SK-N-SH (cell line): ENCODE results near the gene MT2A. TPM values are rescaled to one million over a fixed set of nuclear protein-coding genes. Genes with fewer than 3 reads are reported as not detected.

Experiments
- CTCF ChIA-PET: fragments of 300-600, 350-600 bp; formaldehyde crosslinking; extraction: SDS; loops from one replicate; lab custom pipeline; 2021; lab: Yijun Ruan, JAX
- POLR2A ChIA-PET: fragments of 350-600 bp; sonication (Branson Sonifier 250); formaldehyde crosslinking; extraction: SDS; loops from one replicate; lab custom pipeline; 2020; ENCODE audit warnings: antibody characterized with exemption, inconsistent platforms; lab: Yijun Ruan, JAX
- DNase-seq: peaks from one replicate; pipeline ENCODE4 v3.0.0; 2012
- H2AFZ ChIP-seq: fragments of 200-600 bp; sonication (generic); 2 replicates; pipeline ENCODE4 v1.8.1; 2016; ENCODE audit warnings: antibody characterized with exemption, mild to moderate bottlenecking, low read depth
- H3F3A ChIP-seq: fragments of 200-600 bp; sonication (generic); replicated peaks from 2 replicates; pipeline ENCODE3; 2016; ENCODE audit warnings: antibody characterized with exemption, mild to moderate bottlenecking; ENCODE audit not compliant: insufficient read depth
- H3K27ac ChIP-seq, 2 experiments: fragments of 200-500 bp in 1 of 2; fragments of 200-600 bp in 1 of 2; sonication (Bioruptor generic) in 1 of 2; sonication (generic), shearing (Covaris generic) in 1 of 2; 2 replicates each; pipeline versions ENCODE4 v1.5.1 to v1.6.1; 2014 to 2016; ENCODE audit warnings: low read depth in 2 of 2, inconsistent platforms in 1 of 2, low read length in 1 of 2, mild to moderate bottlenecking in 1 of 2, mixed read lengths in 1 of 2
- H3K27me3 ChIP-seq: fragments of 200-600 bp; sonication (generic), shearing (Covaris generic); 2 replicates; pipeline ENCODE4 v1.6.1; 2016; ENCODE audit warnings: mixed run types; ENCODE audit not compliant: insufficient read depth
- H3K36me3 ChIP-seq, 2 experiments: fragments of 200-500 bp in 1 of 2; fragments of 200-600 bp in 1 of 2; sonication (Bioruptor generic) in 1 of 2; sonication (generic) in 1 of 2; replicated peaks in 1 of 2; 2 replicates each; pipeline versions ENCODE3 to v1.5.1; 2014 to 2016; ENCODE audit warnings: low read length in 1 of 2, mild to moderate bottlenecking in 1 of 2; ENCODE audit not compliant: insufficient read depth in 2 of 2, control insufficient read depth in 1 of 2
- H3K4me1 ChIP-seq, 2 experiments: fragments of 200-500 bp in 1 of 2; fragments of 200-600 bp in 1 of 2; sonication (Bioruptor generic) in 1 of 2; sonication (generic), shearing (Covaris generic) in 1 of 2; 2 replicates each; pipeline versions ENCODE4 v1.5.1 to v1.6.1; 2014 to 2016; ENCODE audit warnings: low read depth in 1 of 2, low read length in 1 of 2, mixed run types in 1 of 2; ENCODE audit not compliant: insufficient read depth in 2 of 2, control insufficient read depth in 1 of 2
- H3K4me2 ChIP-seq: fragments of 200-600 bp; sonication (generic), shearing (Covaris generic); 2 replicates; pipeline ENCODE4 v1.6.1; 2017; ENCODE audit warnings: mixed run types
- H3K4me3 ChIP-seq, 2 experiments: fragments of 200-500 bp in 1 of 2; fragments of 200-600 bp in 1 of 2; sonication (Bioruptor generic) in 1 of 2; sonication (generic), shearing (Covaris generic) in 1 of 2; 2 replicates each; pipeline versions ENCODE4 v1.5.1 to v1.8.1; 2014 to 2016; ENCODE audit warnings: low read depth in 2 of 2, inconsistent platforms in 1 of 2, low read length in 1 of 2, mild to moderate bottlenecking in 1 of 2, mixed read lengths in 1 of 2, moderate library complexity in 1 of 2
- H3K79me2 ChIP-seq: fragments of 200-600 bp; sonication (generic); 2 replicates; pipeline ENCODE4 v1.8.1; 2017; ENCODE audit warnings: mild to moderate bottlenecking; ENCODE audit not compliant: insufficient read depth
- H3K9ac ChIP-seq: fragments of 200-600 bp; sonication (generic); 2 replicates; pipeline ENCODE4 v1.6.1; 2017; ENCODE audit warnings: mixed run types
- H3K9me2 ChIP-seq: fragments of 200-600 bp; sonication (generic); 2 replicates; pipeline ENCODE4 v1.6.1; 2017; ENCODE audit warnings: mixed run types
- H3K9me3 ChIP-seq: fragments of 200-600 bp; sonication (generic); 2 replicates; pipeline ENCODE4 v1.6.1; 2017; ENCODE audit warnings: mixed run types, mild to moderate bottlenecking, moderate library complexity
- H4K20me1 ChIP-seq: fragments of 200-600 bp; sonication (generic); 2 replicates; pipeline ENCODE4 v1.6.1; 2017; ENCODE audit warnings: mild to moderate bottlenecking, mixed run types; ENCODE audit not compliant: insufficient read depth
- FOXJ3 ChIP-seq: sonication (generic); formaldehyde crosslinking; IDR thresholded peaks from 2 replicates; pipeline ENCODE4 v1.5.1; 2020; ENCODE audit warnings: mild to moderate bottlenecking, missing genetic modification reagents
- GATA2 ChIP-seq: sonication (generic); formaldehyde crosslinking; IDR thresholded peaks from 2 replicates; pipeline ENCODE4 v1.5.0; 2020; ENCODE audit warnings: mild to moderate bottlenecking, missing genetic modification reagents
- NFIC ChIP-seq: IDR thresholded peaks from 2 replicates; pipeline ENCODE4 v1.4.0; 2012; ENCODE audit warnings: borderline replicate concordance
- NRF1 ChIP-seq: IDR thresholded peaks from 2 replicates; pipeline ENCODE4 v1.6.1; 2012; ENCODE audit warnings: low read depth, mild to moderate bottlenecking, low read length
- POLR2AphosphoS5 ChIP-seq: IDR thresholded peaks from 2 replicates; pipeline ENCODE4 v1.6.1; 2012; ENCODE audit warnings: low read depth, low read length
- RAD21 ChIP-seq: IDR thresholded peaks from 2 replicates; pipeline ENCODE4 v1.6.1; 2012; ENCODE audit warnings: mild to moderate bottlenecking, low read length
- RXRA ChIP-seq: IDR thresholded peaks from 2 replicates; pipeline ENCODE4 v1.4.0; 2012; ENCODE audit warnings: low read depth, mild to moderate bottlenecking, borderline replicate concordance
- TAF1 ChIP-seq: IDR thresholded peaks from 2 replicates; pipeline ENCODE4 v1.6.1; 2012; ENCODE audit warnings: low read depth, mild to moderate bottlenecking, low read length, moderate library complexity, borderline replicate concordance
- YY1 ChIP-seq: IDR thresholded peaks from 2 replicates; pipeline ENCODE4 v1.4.0; 2012; ENCODE audit warnings: low read depth, mild to moderate bottlenecking
- ZBTB33 ChIP-seq: IDR thresholded peaks from 2 replicates; pipeline ENCODE4 v1.4.0; 2012; ENCODE audit warnings: low read depth, borderline replicate concordance
- WGBS: methylation state at CpG from one replicate; pipeline ENCODE4 v1.1.6; 2017; ENCODE audit warnings: low lambda C conversion rate; 5-methylcytosine and 5-hydroxymethylcytosine counted together
- polyA plus RNA-seq, 3 experiments: library from polyadenylated mRNA; depleted of rRNA; stranded (reverse); fragments of >200 nt; gene quantifications; 2 replicates each; pipeline ENCODE4 v1.2.3, GENCODE V29; 2012

The MT2A gene
- polyA plus RNA-seq, 1 of the 3 experiments (the other 2 are of a cell fraction): 133 TPM

DNA sequence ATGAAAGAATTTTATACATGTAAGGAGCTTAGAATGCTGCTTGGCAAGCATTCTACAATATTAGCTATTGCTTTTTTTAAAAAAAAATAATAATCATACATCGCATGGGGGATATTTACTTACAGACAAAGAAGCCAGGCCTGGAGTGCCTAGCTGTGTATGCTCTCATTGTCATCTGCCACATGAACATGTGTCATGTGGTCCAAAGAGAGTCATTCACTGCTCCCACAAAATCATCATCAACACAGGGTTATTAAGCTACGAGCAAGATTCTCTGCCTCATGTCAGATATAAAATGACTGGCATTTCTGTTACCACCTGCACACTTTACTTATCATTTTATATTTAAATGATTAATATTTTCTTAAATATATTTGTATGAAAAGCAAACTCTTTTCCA, 15.3 kb downstream of the MT2A start:
- Histone ChIP-seq H3K4me3 (no peak overlapping the region), H2AFZ (no peak overlapping the region)
- TF ChIP-seq RAD21: no peak
- no peak for TF ChIP-seq GATA2 (CRISPR knock-in tag)
- TF ChIP-seq FOXJ3 (CRISPR knock-in tag): no peak
- TF ChIP-seq RXRA: no peak
- TF ChIP-seq, all 33 proteins: peak for 0
- Histone ChIP-seq H3K4me2 (no peak overlapping the region), H4K20me1 (no peaks in the 10 kb centered on the region), H3K4me1 (peaks cover 2 to 7% of the 10 kb centered on the region in 2 experiments; a peak in 1 of 4 replicates), H3K9me3 (no peaks in the 10 kb centered on the region), H3K27me3 (no peaks in the 10 kb centered on the region), H3K79me2 (peaks cover 13% of the 10 kb centered on the region; the same call in 1 of the 2 replicates), H3K36me3 (no peaks in the 10 kb centered on the region), H3K27ac (no peak overlapping the region), H3K9me2 (no peaks in the 10 kb centered on the region), H3F3A (peaks cover 7% of the 10 kb centered on the region), H3K9ac (no peak overlapping the region)
- DNase-seq: no peak
- WGBS: 96% methylated on average over 2 of the region's 2 CpGs
- ChIA-PET POLR2A (no interaction called here), CTCF (interaction anchor here (0.6 to 1.6 kb wide), 5 partner anchors 11 to 618 kb away, joined by 3 to 6 read pairs (median 3); no protein-coding TSS in a partner anchor)

- no peaks in the 10 kb centered on the region for H3K9me2 ChIP-seq
- H2AFZ ChIP-seq: peak within 1 kb of the TSS; percentile 46; the same call in 1 of the 2 replicates
- WGBS: 71% methylated on average over 40 of the region's 62 CpGs
- peak; percentile 76 for DNase-seq
- H4K20me1 ChIP-seq: no peaks in the 10 kb centered on the region
- no peaks in the 10 kb centered on the region for H3K27me3 ChIP-seq
- ChIA-PET CTCF (interaction anchor here (0.7 to 1.5 kb wide), 3 partner anchors 67 to 168 kb away, joined by 3 to 6 read pairs (median 5); no protein-coding TSS in a partner anchor), POLR2A (interaction anchor here (1.0 kb wide), 1 partner anchor 57 kb away, joined by 3 read pairs; the partner anchor contains the start of gene MT1X)
- peak within 1 kb of the TSS; percentile 43 to 52 for H3K4me3 ChIP-seq
- H3K79me2 ChIP-seq: peaks cover 13% of the 10 kb centered on the region; the same call in 1 of the 2 replicates
- TF ChIP-seq TAF1 (peak; percentile 51; the same call in 1 of the 2 replicates), POLR2AphosphoS5 (peak; percentile 98), ZBTB33 (no peak), YY1 (no peak), NFIC (0 out of 2 replicates have a peak, but pooled peaks have one; percentile 12), NRF1 (peak; percentile 20; the same call in 1 of the 2 replicates)
- peak within 1 kb of the TSS; percentile 78 for H3K4me2 ChIP-seq
- H3K4me1 ChIP-seq: peaks cover 7 to 17% of the 10 kb centered on the region in 2 experiments; a peak in 1 of 4 replicates
- H3F3A ChIP-seq: peaks cover 7% of the 10 kb centered on the region
- peak within 1 kb of the TSS in 1 of 2 experiments; percentile 78; a peak in 2 of 4 replicates for H3K27ac ChIP-seq
- no peaks in the 10 kb centered on the region for H3K9me3 ChIP-seq
- peak within 1 kb of the TSS; percentile 73 for H3K9ac ChIP-seq
- no peaks in the 10 kb centered on the region for H3K36me3 ChIP-seq
These were observed 17.0 kb downstream of the MT2A start, which contains the start of gene MT1E for GRCh38 chr16:56625140-56625942. Gene MT1E (plus strand): TSS chr16:56625781. CDS start chr16:56625852, 71 bp downstream.
